Endodermal cell (in vitro differentiated cells): ENCODE results near the gene GALNS. TPM values are rescaled to one million over a fixed set of nuclear protein-coding genes. Genes with fewer than 3 reads are reported as not detected.

Experiments used
- DNase-seq: peaks from one replicate; pipeline ENCODE4 v3.0.0-alpha.2; 2017
- H3K27ac ChIP-seq: 2 replicates; pipeline ENCODE4 v1.5.1; 2013; ENCODE audit warnings: mild to moderate bottlenecking, low read depth, low read length, moderate library complexity
- H3K27me3 ChIP-seq: 2 replicates; pipeline ENCODE4 v1.6.1; 2013; ENCODE audit warnings: mild to moderate bottlenecking, low read length, moderate library complexity; ENCODE audit not compliant: insufficient read depth, control insufficient read depth, poor library complexity, severe bottlenecking
- H3K36me3 ChIP-seq: 2 replicates; pipeline ENCODE4 v1.7.0; 2013; ENCODE audit warnings: mild to moderate bottlenecking, low read length, moderate library complexity; ENCODE audit not compliant: control insufficient read depth, insufficient read depth
- H3K4me1 ChIP-seq: one replicate; pipeline ENCODE4 v1.7.0; 2013; ENCODE audit warnings: low read length; ENCODE audit not compliant: control insufficient read depth, insufficient read depth
- H3K4me3 ChIP-seq: 2 replicates; pipeline ENCODE4 v1.5.1; 2013; ENCODE audit warnings: mild to moderate bottlenecking, low read length, moderate library complexity
- H3K9ac ChIP-seq: 2 replicates; pipeline ENCODE4 v1.6.1; 2013; ENCODE audit warnings: mild to moderate bottlenecking, low read length, moderate library complexity; ENCODE audit not compliant: poor library complexity, severe bottlenecking; ENCODE audit errors: extremely low read depth
- H3K9me3 ChIP-seq: 2 replicates; pipeline ENCODE4 v1.6.1; 2013; ENCODE audit warnings: mild to moderate bottlenecking, low read length, moderate library complexity; ENCODE audit not compliant: control insufficient read depth
- H3K27ac Mint-ChIP-seq: 2 replicates; pipeline ENCODE4 v1.8.0; 2020; ENCODE audit warnings: mixed read lengths
- H3K27me3 Mint-ChIP-seq: 2 replicates; pipeline ENCODE4 v1.8.0; 2021; ENCODE audit warnings: mild to moderate bottlenecking, mixed read lengths; ENCODE audit not compliant: insufficient read depth
- H3K36me3 Mint-ChIP-seq: 2 replicates; pipeline ENCODE4 v1.8.0; 2020; ENCODE audit warnings: low read depth, mixed read lengths
- H3K4me1 Mint-ChIP-seq: 2 replicates; pipeline ENCODE4 v1.8.0; 2020; ENCODE audit warnings: mixed read lengths
- H3K4me3 Mint-ChIP-seq: 2 replicates; pipeline ENCODE4 v1.8.0; 2020; ENCODE audit warnings: mild to moderate bottlenecking, moderate library complexity, mixed read lengths
- H3K9me3 Mint-ChIP-seq: 2 replicates; pipeline ENCODE4 v1.8.0; 2020; ENCODE audit warnings: mild to moderate bottlenecking, mixed read lengths
- WGBS, 2 experiments: methylation state at CpG; one replicate each; pipeline versions ENCODE4 v1.1.5 to v1.1.7; 2013; ENCODE audit warnings: missing lambda C conversion rate in 2 of 2, mixed read lengths in 1 of 2; ENCODE audit not compliant: insufficient coverage in 1 of 2, insufficient read length in 1 of 2; 5-methylcytosine and 5-hydroxymethylcytosine counted together
- total RNA-seq, 2 donors: library from RNA; stranded (reverse); fragmentation: NEBNext Ultra II Directional in 1 of 2; extraction: Animal tissue kit (Norgen Biotek cat#: 25700) in 1 of 2; gene quantifications; 2 replicates in 1 of 2; 3 replicates in 1 of 2; pipeline ENCODE4 v1.2.1, GENCODE V29; 2021
- TF ChIP-seq, protein P1 (sequence below): fragments of 200-600 bp; sonication (generic); conservative IDR thresholded peaks from 2 replicates; pipeline ENCODE4 v1.5.0; 2021; ENCODE audit warnings: antibody characterized with exemption, mild to moderate bottlenecking

GALNS gene
- total RNA-seq, 2 donors from 2014 or later = 32.2 to 39.6 TPM

DNA sequence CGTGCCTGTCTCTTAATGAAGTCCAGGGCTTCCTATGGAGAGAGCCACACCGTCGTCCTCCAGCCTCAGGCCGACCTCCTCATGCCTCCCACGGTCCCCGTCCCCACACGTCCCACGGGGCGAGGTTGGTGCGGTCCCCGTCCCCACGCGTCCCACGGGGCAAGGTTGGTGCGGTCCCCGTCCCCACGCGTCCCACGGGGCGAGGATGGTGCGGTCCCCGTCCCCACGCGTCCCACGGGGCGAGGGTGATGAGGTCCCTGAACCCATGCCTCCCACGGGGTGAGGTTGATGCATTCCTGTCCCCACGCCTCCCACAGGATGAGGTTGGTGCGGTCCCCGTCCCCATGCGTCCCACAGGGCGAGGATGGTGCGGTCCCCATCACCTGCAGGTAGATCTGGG lies 20.9 kb downstream of the GALNS start:
- no peak overlapping the region for H3K4me3 ChIP-seq
- no peaks in the 10 kb centered on the region for H3K9me3 ChIP-seq
- H3K27ac ChIP-seq = no peak overlapping the region
- H3K4me1 Mint-ChIP-seq = no peaks in the 10 kb centered on the region
- WGBS, 2 experiments = 89 to 93% methylated on average over 26 to 33 of the region's 33 CpGs
- no peaks in the 10 kb centered on the region for H3K4me1 ChIP-seq
- TF ChIP-seq, protein P1, sequence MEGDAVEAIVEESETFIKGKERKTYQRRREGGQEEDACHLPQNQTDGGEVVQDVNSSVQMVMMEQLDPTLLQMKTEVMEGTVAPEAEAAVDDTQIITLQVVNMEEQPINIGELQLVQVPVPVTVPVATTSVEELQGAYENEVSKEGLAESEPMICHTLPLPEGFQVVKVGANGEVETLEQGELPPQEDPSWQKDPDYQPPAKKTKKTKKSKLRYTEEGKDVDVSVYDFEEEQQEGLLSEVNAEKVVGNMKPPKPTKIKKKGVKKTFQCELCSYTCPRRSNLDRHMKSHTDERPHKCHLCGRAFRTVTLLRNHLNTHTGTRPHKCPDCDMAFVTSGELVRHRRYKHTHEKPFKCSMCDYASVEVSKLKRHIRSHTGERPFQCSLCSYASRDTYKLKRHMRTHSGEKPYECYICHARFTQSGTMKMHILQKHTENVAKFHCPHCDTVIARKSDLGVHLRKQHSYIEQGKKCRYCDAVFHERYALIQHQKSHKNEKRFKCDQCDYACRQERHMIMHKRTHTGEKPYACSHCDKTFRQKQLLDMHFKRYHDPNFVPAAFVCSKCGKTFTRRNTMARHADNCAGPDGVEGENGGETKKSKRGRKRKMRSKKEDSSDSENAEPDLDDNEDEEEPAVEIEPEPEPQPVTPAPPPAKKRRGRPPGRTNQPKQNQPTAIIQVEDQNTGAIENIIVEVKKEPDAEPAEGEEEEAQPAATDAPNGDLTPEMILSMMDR = no peak
- no peaks in the 10 kb centered on the region for H3K27me3 Mint-ChIP-seq
- no peak overlapping the region for H3K9ac ChIP-seq
- no peaks in the 10 kb centered on the region for H3K9me3 Mint-ChIP-seq
- H3K36me3 Mint-ChIP-seq = peaks cover 14% of the 10 kb centered on the region
- H3K27ac Mint-ChIP-seq = no peak overlapping the region
- no peaks in the 10 kb centered on the region for H3K27me3 ChIP-seq
- H3K36me3 ChIP-seq = no peaks in the 10 kb centered on the region
- no peak for DNase-seq
- H3K4me3 Mint-ChIP-seq = no peak overlapping the region

DNA sequence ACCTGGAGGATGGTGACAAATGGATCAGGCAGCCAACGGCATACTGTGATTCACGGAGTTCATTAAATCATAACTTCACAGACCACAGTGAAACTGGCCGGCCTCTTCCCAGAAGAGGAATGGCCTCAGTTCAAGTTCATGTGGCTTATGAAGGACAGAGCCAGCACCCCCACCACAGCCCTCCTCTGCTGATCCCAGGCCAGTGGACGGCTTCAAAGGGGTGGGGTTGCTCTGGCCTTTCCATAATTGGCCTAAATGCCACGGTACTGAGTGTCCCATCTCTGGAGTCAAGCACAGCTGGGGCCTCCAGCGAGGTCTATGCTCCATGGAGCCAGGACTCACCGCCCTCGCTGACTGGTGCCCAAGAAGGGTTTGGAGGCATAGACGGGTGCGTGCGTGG lies 21.4 kb downstream of the GALNS start:
- H3K9me3 ChIP-seq = no peaks in the 10 kb centered on the region
- Mint-ChIP-seq H3K9me3 (no peaks in the 10 kb centered on the region), H3K36me3 (peaks cover 14% of the 10 kb centered on the region), H3K27ac (no peak overlapping the region), H3K27me3 (no peaks in the 10 kb centered on the region), H3K4me1 (no peaks in the 10 kb centered on the region), H3K4me3 (no peak overlapping the region)
- H3K4me3 ChIP-seq = no peak overlapping the region
- no peak overlapping the region for H3K27ac ChIP-seq
- no peak overlapping the region for H3K9ac ChIP-seq
- 83 to 84% methylated on average over 9 to 11 of the region's 11 CpGs for WGBS, 2 experiments
- H3K4me1 ChIP-seq = no peaks in the 10 kb centered on the region
- TF ChIP-seq, protein P1 = no peak
- no peaks in the 10 kb centered on the region for H3K27me3 ChIP-seq
- H3K36me3 ChIP-seq = no peaks in the 10 kb centered on the region
- DNase-seq = no peak

DNA sequence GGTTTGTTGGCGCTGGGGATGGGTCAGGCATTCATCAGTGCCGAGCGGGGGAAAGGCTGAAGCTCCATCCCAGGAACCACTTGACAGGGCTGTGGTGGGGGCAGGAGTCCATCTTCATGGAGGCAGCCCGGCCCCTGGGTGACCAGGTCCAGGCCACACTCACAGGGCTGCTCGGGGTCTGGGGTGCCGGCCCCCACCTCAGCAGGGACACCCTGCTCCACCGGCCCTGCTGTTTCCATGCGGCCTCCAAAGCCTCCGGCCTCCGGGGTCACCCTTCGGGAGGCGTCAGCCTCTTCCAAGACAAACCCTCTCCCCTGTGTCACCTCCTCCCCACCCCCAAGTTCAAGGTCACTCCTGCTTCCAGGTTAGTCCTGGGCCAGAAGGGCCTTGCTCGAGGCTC lies 22.1 kb downstream of the GALNS start:
- H3K9me3 Mint-ChIP-seq = no peaks in the 10 kb centered on the region
- DNase-seq = no peak
- H3K4me3 Mint-ChIP-seq = no peak overlapping the region
- Histone ChIP-seq H3K4me3 (no peak overlapping the region), H3K9me3 (no peaks in the 10 kb centered on the region), H3K27me3 (no peaks in the 10 kb centered on the region), H3K36me3 (no peaks in the 10 kb centered on the region), H3K9ac (no peak overlapping the region), H3K27ac (no peak overlapping the region), H3K4me1 (no peaks in the 10 kb centered on the region)
- H3K27ac Mint-ChIP-seq = no peak overlapping the region
- no peaks in the 10 kb centered on the region for H3K4me1 Mint-ChIP-seq
- H3K27me3 Mint-ChIP-seq = no peaks in the 10 kb centered on the region
- H3K36me3 Mint-ChIP-seq = peaks cover 9% of the 10 kb centered on the region
- TF ChIP-seq, protein P1 = no peak
- 82 to 91% methylated on average over 4 to 13 of the region's 13 CpGs for WGBS, 2 experiments
